ENCODE results near the gene RHOBTB3. TPM values are rescaled to one million over a fixed set of nuclear protein-coding genes. Genes with fewer than 3 reads are reported as not detected.

RHOBTB3 gene
- 100 to 1,000 TPM in 2 of 4 donors, 10 to 100 TPM in 2; 55.6 to 216 (median 135) TPM for total RNA-seq

- peak within 1 kb of the TSS; percentile 84 to 98 (median 93) for H3K27ac ChIP-seq
- no peaks in the 10 kb centered on the region for H3K27me3 ChIP-seq
- WGBS, 2 donors (ENCODE audit: low coverage in 1 of 2) = 0% methylated on average over 1 to 6 of the region's 78 CpGs
- peak; percentile 86 for ATAC-seq
- peak; percentile 90 for TF ChIP-seq POLR2AphosphoS5 (IDR thresholded peaks at IDR 0.05)
- peak; percentile 89 to 91 for TF ChIP-seq POLR2A (IDR thresholded peaks at IDR 0.05)
- no peak for TF ChIP-seq EP300 (IDR thresholded peaks at IDR 0.05)
- TF ChIP-seq CTCF (IDR thresholded peaks at IDR 0.05) = peak in 1 of 4 experiments; percentile 11
- H3K36me3 ChIP-seq = no peaks in the 10 kb centered on the region
- H3K9me3 ChIP-seq = no peaks in the 10 kb centered on the region
- peaks cover 9 to 80% (median 14%) of the 10 kb centered on the region in 3 donors for H3K4me1 ChIP-seq
- peak within 1 kb of the TSS; percentile 83 to 93 for H3K4me3 ChIP-seq
These were observed at the start of gene RHOBTB3 for GRCh38 chr5:95730730-95731570. RHOBTB3 (plus strand) TSS chr5:95731336; CDS start chr5:95731683, 347 bp downstream.

- TF ChIP-seq POLR2A (IDR thresholded peaks at IDR 0.05) (no peak), CTCF (IDR thresholded peaks at IDR 0.05) (no peak), POLR2AphosphoS5 (IDR thresholded peaks at IDR 0.05) (no peak), EP300 (IDR thresholded peaks at IDR 0.05) (no peak)
- Histone ChIP-seq H3K27me3 (no peaks in the 10 kb centered on the region), H3K27ac (no peak within 1 kb of the TSS), H3K4me1 (no peaks in the 10 kb centered on the region), H3K4me3 (no peak within 1 kb of the TSS), H3K9me3 (no peaks in the 10 kb centered on the region), H3K36me3 (no peaks in the 10 kb centered on the region)
- no CpG with 5 or more reads among the region's 1 CpG for WGBS, 2 donors (ENCODE audit: low coverage in 1 of 2)
- ATAC-seq = no peak
These were observed 48.2 kb upstream of the RHOBTB3 start, which contains the start of gene SPATA9 for GRCh38 chr5:95682891-95683290. SPATA9 (minus strand) TSS chr5:95682991; CDS start chr5:95682854, 137 bp downstream.

GRCh38 chr5:95684361-95684760 lies 46.8 kb upstream of the RHOBTB3 start:
- WGBS, 2 donors (ENCODE audit: low coverage in 1 of 2) = 78 to 82% methylated on average over 2 of the region's 2 CpGs
- Histone ChIP-seq H3K27ac (no peak overlapping the region), H3K27me3 (no peaks in the 10 kb centered on the region)

GRCh38 chr5:95686651-95687050 lies 44.5 kb upstream of the RHOBTB3 start:
- no peaks in the 10 kb centered on the region for H3K27me3 ChIP-seq
- ATAC-seq = no peak
- no peak for TF ChIP-seq POLR2A (IDR thresholded peaks at IDR 0.05)
- TF ChIP-seq CTCF (IDR thresholded peaks at IDR 0.05) = no peak
- TF ChIP-seq EP300 (IDR thresholded peaks at IDR 0.05) = no peak
- no peak for TF ChIP-seq POLR2AphosphoS5 (IDR thresholded peaks at IDR 0.05)

More at GRCh38 chr5:95684361-95684760, 46.8 kb upstream of the RHOBTB3 start:
- H3K4me3 ChIP-seq = no peak overlapping the region
- H3K4me1 ChIP-seq = no peaks in the 10 kb centered on the region
- no peaks in the 10 kb centered on the region for H3K9me3 ChIP-seq
- H3K36me3 ChIP-seq = no peaks in the 10 kb centered on the region
- ATAC-seq = no peak
- TF ChIP-seq EP300 (IDR thresholded peaks at IDR 0.05) (no peak), POLR2A (IDR thresholded peaks at IDR 0.05) (no peak), POLR2AphosphoS5 (IDR thresholded peaks at IDR 0.05) (no peak), CTCF (IDR thresholded peaks at IDR 0.05) (no peak)

More at GRCh38 chr5:95686651-95687050, 44.5 kb upstream of the RHOBTB3 start:
- Histone ChIP-seq H3K4me1 (no peaks in the 10 kb centered on the region), H3K36me3 (no peaks in the 10 kb centered on the region), H3K9me3 (no peaks in the 10 kb centered on the region), H3K4me3 (no peak overlapping the region), H3K27ac (no peak overlapping the region)
- WGBS, 2 donors (ENCODE audit: low coverage in 1 of 2) = 83 to 100% methylated on average over 1 to 2 of the region's 2 CpGs
